Hematopoietic multipotent progenitor cell (in vitro differentiated cells): ENCODE data around the gene GAS7. TPM values are rescaled to one million over a fixed set of nuclear protein-coding genes. Genes with fewer than 3 reads are reported as not detected.

Experiments used
- DNase-seq, 3 donors: peaks; one replicate each; pipeline ENCODE4 v3.0.0-alpha.2; 2011 to 2015; ENCODE audit warnings: low read depth in 2 of 3, low spot score in 2 of 3
- total RNA-seq: library from RNA; depleted of rRNA; stranded (reverse); fragments of >200 nt; gene quantifications from one replicate; pipeline ENCODE4 v1.2.3, GENCODE V29; 2012

The GAS7 gene
- total RNA-seq, 1 donor: 16.2 TPM

- no peak for DNase-seq
Observed at GRCh38 chr17:10141436-10141835, 57.0 kb downstream of the GAS7 start.

- no peak for DNase-seq
Observed at GRCh38 chr17:10139577-10139976, 58.8 kb downstream of the GAS7 start.

GRCh38 chr17:10136258-10136981, 62.0 kb downstream of the GAS7 start:
- DNase-seq: no peak

- no peak for DNase-seq
Observed at GRCh38 chr17:10135539-10136257, 62.7 kb downstream of the GAS7 start.

GRCh38 chr17:10130677-10131076, 67.7 kb downstream of the GAS7 start:
- DNase-seq: no peak

- no peak for DNase-seq
Observed at GRCh38 chr17:10130263-10130662, 68.1 kb downstream of the GAS7 start.

- no peak for DNase-seq
Observed at GRCh38 chr17:10127819-10128425, 70.5 kb downstream of the GAS7 start.

GRCh38 chr17:10126616-10127501, 71.5 kb downstream of the GAS7 start:
- no peak for DNase-seq

- no peak for DNase-seq
Observed at GRCh38 chr17:10126276-10126615, 72.2 kb downstream of the GAS7 start.

- DNase-seq: no peak
Observed at GRCh38 chr17:10125531-10126275, 72.7 kb downstream of the GAS7 start.

GRCh38 chr17:10123093-10123492, 75.3 kb downstream of the GAS7 start:
- DNase-seq: no peak

- DNase-seq: peak in 1 of 3 donors; percentile 74
Observed at GRCh38 chr17:10121971-10122707, 76.3 kb downstream of the GAS7 start.

- DNase-seq: peak in 1 of 3 donors; percentile 64
Observed at GRCh38 chr17:10120749-10121148, 77.7 kb downstream of the GAS7 start.

- DNase-seq: peak in 1 of 3 donors; percentile 27
Observed at GRCh38 chr17:10120109-10120485, 78.3 kb downstream of the GAS7 start.

GRCh38 chr17:10119203-10120108, 79.0 kb downstream of the GAS7 start:
- DNase-seq: peak in 1 of 3 donors; percentile 55

GRCh38 chr17:10118788-10119130, 79.6 kb downstream of the GAS7 start:
- DNase-seq: no peak

GRCh38 chr17:10117581-10118001, 80.8 kb downstream of the GAS7 start:
- DNase-seq: peak in 2 of 3 donors; percentile 56 to 69

GRCh38 chr17:10116753-10117420, 81.5 kb downstream of the GAS7 start:
- no peak for DNase-seq
